ENCODE data around the gene ESCO1. TPM values are rescaled to one million over a fixed set of nuclear protein-coding genes. Genes with fewer than 3 reads are reported as not detected.

Gene ESCO1
- total RNA-seq, 1 donor from 2014 or later = 43.2 TPM

- no peak for DNase-seq (ENCODE audit: low spot score in 2 of 2)
- no peak for FAIRE-seq
Observed at GRCh38 chr18:21499997-21500396, 100.5 kb downstream of the ESCO1 start.

- FAIRE-seq = no peak
- DNase-seq (ENCODE audit: low spot score in 2 of 2) = no peak
Observed at GRCh38 chr18:21496277-21496835, 104.1 kb downstream of the ESCO1 start.

DNA sequence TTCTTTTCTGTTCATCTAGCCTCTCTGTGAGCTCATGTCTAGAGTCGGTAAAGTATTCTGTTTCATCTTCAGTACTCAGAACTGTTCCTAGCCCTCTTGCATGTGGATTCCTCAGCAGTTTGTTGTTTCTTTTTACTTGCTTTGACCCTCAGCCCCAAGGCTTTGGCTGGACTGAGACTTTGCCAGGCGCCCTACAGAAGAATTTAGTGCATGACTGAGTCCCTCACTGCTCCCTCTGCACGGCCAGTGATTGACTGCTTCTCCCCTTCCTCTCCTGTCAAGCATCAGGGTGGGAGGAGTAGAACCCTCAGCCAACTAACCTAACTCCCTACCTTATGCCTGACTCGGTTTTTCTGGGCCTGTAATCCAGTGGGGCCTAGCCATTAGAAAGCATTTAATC, 109.8 kb downstream of the ESCO1 start:
- DNase-seq (ENCODE audit: low spot score in 2 of 2) (no peak), FAIRE-seq (no peak)

- FAIRE-seq = no peak
- no peak for DNase-seq (ENCODE audit: low spot score in 2 of 2)
Observed at GRCh38 chr18:21489919-21490495, 110.5 kb downstream of the ESCO1 start.

- no peak for FAIRE-seq
Observed at GRCh38 chr18:21489119-21489750, 111.3 kb downstream of the ESCO1 start.

DNA sequence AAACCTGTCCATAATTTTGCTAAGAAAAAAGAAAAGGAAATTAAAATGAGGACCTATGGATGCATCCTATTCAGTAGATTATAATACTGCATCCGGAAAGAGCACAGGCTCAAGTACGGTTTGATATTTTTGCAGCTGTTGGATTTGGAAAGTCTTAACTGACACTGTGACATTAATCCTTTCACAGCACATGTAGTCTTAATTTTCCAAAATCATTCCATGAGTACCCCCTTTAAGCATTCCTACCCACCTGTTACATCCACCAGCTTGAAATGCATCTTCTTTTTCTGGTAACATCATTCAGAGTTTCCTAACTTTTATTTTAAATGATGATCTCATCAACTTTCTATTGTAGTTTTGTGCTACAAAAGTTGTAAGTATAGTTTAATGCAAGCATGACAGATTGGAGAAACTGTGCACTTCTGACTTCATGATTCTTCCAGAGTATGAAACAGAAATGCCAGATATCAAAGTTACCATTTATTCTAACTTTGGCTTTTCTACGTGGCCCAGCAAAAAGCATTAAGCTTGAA, 113.5 kb downstream of the ESCO1 start:
- no peak for FAIRE-seq
- DNase-seq (ENCODE audit: low spot score in 2 of 2) = no peak

More at GRCh38 chr18:21489119-21489750, 111.3 kb downstream of the ESCO1 start:
- peak in 1 of 2 donors; percentile 39 for DNase-seq (ENCODE audit: low spot score in 2 of 2)

- FAIRE-seq (no peak), DNase-seq (ENCODE audit: low spot score in 2 of 2) (peak in 1 of 2 donors; percentile 11)
Observed at GRCh38 chr18:21484851-21485636, 115.5 kb downstream of the ESCO1 start.

DNA sequence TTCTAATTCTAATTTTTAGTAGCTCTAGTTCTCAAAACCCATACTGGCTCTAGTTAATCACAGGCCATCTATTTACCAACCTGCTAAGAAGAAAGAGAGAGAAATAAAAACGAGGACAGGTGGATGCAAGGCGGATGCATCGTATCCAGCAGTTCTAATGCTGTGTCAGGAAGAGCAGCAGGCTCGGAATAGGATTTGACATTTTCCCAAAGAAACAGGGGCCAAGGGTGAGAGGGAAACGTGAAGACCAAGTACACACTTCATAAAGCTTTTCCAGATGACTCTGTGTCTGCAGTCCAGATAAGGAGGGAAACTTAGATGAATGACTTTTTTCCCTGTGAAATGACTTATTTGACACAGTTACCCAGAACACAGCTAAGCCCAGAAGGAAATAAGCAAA, 117.5 kb downstream of the ESCO1 start:
- no peak for DNase-seq (ENCODE audit: low spot score in 2 of 2)
- no peak for FAIRE-seq

- FAIRE-seq (no peak), DNase-seq (ENCODE audit: low spot score in 2 of 2) (no peak)
Observed at GRCh38 chr18:21481739-21482138, 118.8 kb downstream of the ESCO1 start.

GRCh38 chr18:21479721-21480120, 120.8 kb downstream of the ESCO1 start:
- no peak for FAIRE-seq
- DNase-seq (ENCODE audit: low spot score in 2 of 2) = no peak

Other genes starting within 250 kb of the ESCO1 start
- 34.2 TPM for gene SNRPD1, start 11.6 kb upstream of the ESCO1 start, total RNA-seq
- 7.7 TPM for gene ABHD3, start 104.1 kb upstream of the ESCO1 start, total RNA-seq
- gene MIB1, start 140.1 kb upstream of the ESCO1 start, total RNA-seq = 88.9 TPM